Smooth muscle cell of bladder (primary cell): ENCODE results near the gene IL26. TPM values are rescaled to one million over a fixed set of nuclear protein-coding genes. Genes with fewer than 3 reads are reported as not detected.

ENCODE experiments used
- total RNA-seq: library from RNA; depleted of rRNA; stranded (reverse); fragments of >200 nt; gene quantifications from 2 replicates; pipeline ENCODE4 v1.2.3, GENCODE V29; 2014

Gene IL26, protein sequence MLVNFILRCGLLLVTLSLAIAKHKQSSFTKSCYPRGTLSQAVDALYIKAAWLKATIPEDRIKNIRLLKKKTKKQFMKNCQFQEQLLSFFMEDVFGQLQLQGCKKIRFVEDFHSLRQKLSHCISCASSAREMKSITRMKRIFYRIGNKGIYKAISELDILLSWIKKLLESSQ
- not detected in 2 replicates for total RNA-seq

DNA sequence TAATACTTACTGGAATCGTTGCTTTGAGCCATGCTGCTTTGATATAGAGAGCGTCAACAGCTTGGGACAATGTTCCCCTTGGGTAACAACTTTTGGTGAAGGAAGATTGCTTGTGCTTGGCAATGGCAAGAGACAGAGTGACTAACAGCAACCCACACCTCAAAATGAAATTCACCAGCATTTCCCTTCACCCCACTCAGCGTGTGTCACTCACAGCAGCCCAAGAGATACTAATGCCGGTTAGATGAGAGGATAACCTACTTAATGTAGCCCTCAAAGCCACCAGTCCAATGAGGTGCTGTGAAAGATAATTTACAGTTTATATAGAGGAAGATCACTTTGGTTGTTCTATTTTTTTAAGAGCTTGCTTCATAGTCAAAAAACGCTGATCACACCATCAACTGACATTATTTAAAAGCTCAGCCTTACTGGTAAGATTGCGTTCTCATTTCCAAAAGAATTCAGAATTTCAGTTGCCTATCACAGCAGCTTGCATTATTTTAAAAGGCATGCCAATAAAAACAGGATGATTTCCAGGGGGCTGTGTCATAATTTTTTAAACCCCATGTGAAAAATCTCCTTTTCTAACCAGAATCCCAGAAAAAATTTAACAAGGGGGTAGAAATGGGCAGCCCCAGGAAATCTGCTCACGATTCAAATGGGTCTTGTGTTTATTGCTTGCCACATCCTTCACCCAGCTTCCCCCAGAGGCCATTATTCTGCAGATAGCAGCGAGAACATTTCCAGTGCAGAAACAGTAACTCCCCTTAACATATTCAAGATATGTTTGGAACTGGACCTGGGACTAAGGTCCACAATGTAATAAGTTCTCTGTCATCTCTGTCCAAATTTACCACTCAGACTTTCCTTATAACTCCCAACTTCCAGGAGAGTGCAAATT, at the start of gene IL26:
IL26 (minus strand) TSS at position 235 of the 901 bp plus-strand sequence; CDS start at position 181, 54 bp downstream.

DNA sequence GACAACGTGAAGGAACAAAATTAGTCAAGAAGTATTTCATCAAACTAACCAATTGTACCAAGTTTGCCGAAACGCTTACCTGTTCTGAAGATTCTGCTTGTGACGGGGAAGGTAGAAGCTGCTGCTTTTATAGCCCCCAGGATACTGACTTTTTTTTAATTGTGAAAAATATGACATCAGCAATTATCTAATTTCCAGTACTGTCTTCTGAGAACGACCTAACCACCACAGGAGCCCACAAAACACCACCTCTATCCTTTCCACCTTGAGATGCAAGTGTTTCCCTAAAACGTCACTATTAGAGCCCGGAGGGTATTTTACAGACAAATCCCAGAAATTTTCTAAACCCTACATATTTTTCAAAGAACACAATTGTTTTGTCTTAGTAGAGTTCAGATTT, 27.9 kb upstream of the IL26 start, which contains the start of gene IL22:
IL22 (minus strand) TSS at position 101 of the 400 bp plus-strand sequence. CDS start 156 bp downstream, outside the sequence.

DNA sequence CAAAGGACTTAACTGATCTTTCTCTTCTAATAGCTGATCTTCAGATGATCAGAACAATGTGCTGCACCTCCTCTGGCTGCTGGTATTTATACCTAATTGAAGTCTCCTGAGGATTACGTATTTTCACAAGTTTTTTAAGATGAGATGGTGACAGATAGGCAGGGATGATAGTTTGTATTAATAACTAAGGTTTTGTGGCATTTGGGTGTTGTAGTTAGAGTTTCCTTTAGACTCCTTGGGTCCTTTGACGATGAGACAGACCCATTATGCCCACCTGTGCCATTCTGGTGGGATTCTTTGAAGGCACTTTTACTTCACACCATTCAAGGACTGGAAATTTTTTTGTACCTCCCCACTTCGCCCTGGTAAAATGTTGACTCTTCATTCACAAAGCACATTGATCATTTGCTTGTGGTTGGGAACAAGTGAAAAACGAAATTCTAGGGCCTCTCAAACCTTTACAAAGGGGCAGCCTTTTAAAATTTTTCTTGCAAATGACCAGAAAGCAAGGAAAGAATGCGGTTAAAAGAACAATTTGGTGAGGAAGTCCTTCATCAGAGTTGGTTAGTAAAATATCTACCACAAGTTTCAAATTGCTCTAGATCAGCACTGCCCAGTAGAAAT, 65.8 kb downstream of the IL26 start, which contains the start of gene IFNG:
IFNG (minus strand) TSS at position 60 of the 624 bp plus-strand sequence. CDS start 125 bp downstream, outside the sequence.

Other genes with a start within 250 kb of the IL26 start
- not detected in 2 replicates for gene IFNG-AS1, start 236.4 kb downstream of the IL26 start, total RNA-seq
- not detected in 2 replicates for gene IFNG, start 66.1 kb downstream of the IL26 start, total RNA-seq
- not detected in 2 replicates for gene IL22, start 27.8 kb upstream of the IL26 start, total RNA-seq
- gene MDM1, start 106.6 kb upstream of the IL26 start, total RNA-seq: 9.7 and 10.2 TPM in 2 replicates